HepG2 (cell line): Measurements from ENCODE around the gene NUDT6. TPM values are rescaled to one million over a fixed set of nuclear protein-coding genes. Genes with fewer than 3 reads are reported as not detected.

Experiments
- ATAC-seq: fragments of 200-7000 bp; cut with Tn5 transposase; 3 replicates; pipeline ENCODE4 v1.9.1; 2020; ENCODE audit warnings: mild to moderate bottlenecking, moderate library complexity
- BruUV-seq: library from RNA; stranded (reverse); fragments of 400-500 nt; replicated peaks from 2 replicates; lab custom pipeline; 2021; lab: Mats Ljungman, UMichigan
- CTCF ChIA-PET: fragments of 300-600 bp; formaldehyde crosslinking; extraction: SDS; loops from one replicate; lab custom pipeline; 2021; ENCODE audit warnings: low total read pairs, inconsistent platforms, low intra/inter-chr PET ratio; lab: Yijun Ruan, JAX
- POLR2A ChIA-PET: fragments of 350-600 bp; sonication (Branson Sonifier 250); formaldehyde crosslinking; loops from one replicate; lab custom pipeline; 2020; ENCODE audit warnings: antibody characterized with exemption, inconsistent platforms; lab: Yijun Ruan, JAX
- DNase-seq: peaks from one replicate; pipeline ENCODE4 v3.0.0-alpha.2; 2015; ENCODE audit warnings: low spot score
- FAIRE-seq: peaks from 3 replicates; lab custom pipeline; 2011; peaks lifted over from hg19 to GRCh38; lab: Jason Lieb, UNC
- H2AFZ ChIP-seq: one replicate; pipeline ENCODE4 v1.6.1; 2011; ENCODE audit warnings: low read length, inconsistent platforms
- H3K27ac ChIP-seq: fragments of 300-600 bp; 3 replicates; pipeline ENCODE4 v1.8.0; 2011; ENCODE audit warnings: mixed run types, mild to moderate bottlenecking, mixed read lengths, low read length, inconsistent platforms; ENCODE audit not compliant: insufficient read depth; ENCODE audit errors: extremely low read length
- H3K27me3 ChIP-seq, 2 experiments: fragments of 200-600 bp in 1 of 2; 2 replicates in 1 of 2; 3 replicates in 1 of 2; pipeline versions ENCODE4 v1.6.0 to v1.8.0; 2011; ENCODE audit warnings: low read length in 2 of 2, mild to moderate bottlenecking in 2 of 2, moderate library complexity in 2 of 2, inconsistent platforms in 1 of 2; ENCODE audit not compliant: insufficient read depth in 2 of 2, control insufficient read depth in 1 of 2
- H3K36me3 ChIP-seq, 2 experiments: fragments of 200-600 bp in 1 of 2; replicated peaks in 1 of 2; 2 replicates in 1 of 2; 3 replicates in 1 of 2; pipeline versions ENCODE4 v1.5.1 to v1.8.0; 2011; ENCODE audit warnings: low read length in 2 of 2, inconsistent platforms in 1 of 2; ENCODE audit not compliant: insufficient read depth in 2 of 2, control insufficient read depth in 1 of 2
- H3K4me1 ChIP-seq: 2 replicates; pipeline ENCODE4 v1.5.1; 2012; ENCODE audit warnings: low read length, inconsistent platforms; ENCODE audit not compliant: insufficient read depth
- H3K4me2 ChIP-seq: 2 replicates; pipeline ENCODE4 v1.6.0; 2011; ENCODE audit warnings: low read depth, low read length, inconsistent platforms
- H3K4me3 ChIP-seq, 3 experiments: fragments of 200-600 bp in 1 of 3; sonication (generic), shearing (Covaris generic) in 1 of 3; replicated peaks in 1 of 3; 2 replicates each; pipeline ENCODE4 v1.5.1; 2011 to 2016; ENCODE audit warnings: low read length in 3 of 3, inconsistent platforms in 2 of 3, low read depth in 2 of 3, mild to moderate bottlenecking in 2 of 3, control low read depth in 1 of 3, mixed read lengths in 1 of 3; ENCODE audit not compliant: insufficient read depth in 1 of 3
- H3K79me2 ChIP-seq: one replicate; pipeline ENCODE4 v1.6.1; 2011; ENCODE audit warnings: low read length, inconsistent platforms; ENCODE audit not compliant: insufficient read depth
- H3K9ac ChIP-seq: 2 replicates; pipeline ENCODE4 v1.6.0; 2011; ENCODE audit warnings: mild to moderate bottlenecking, low read depth, low read length, inconsistent platforms; ENCODE audit not compliant: insufficient read depth
- H3K9me3 ChIP-seq: 2 replicates; pipeline ENCODE4 v1.5.1; 2012; ENCODE audit warnings: mild to moderate bottlenecking, low read length
- H4K20me1 ChIP-seq: 2 replicates; pipeline ENCODE4 v1.6.0; 2011; ENCODE audit warnings: inconsistent platforms, mild to moderate bottlenecking, low read length, moderate library complexity; ENCODE audit not compliant: insufficient read depth
- ATF1 ChIP-seq: IDR thresholded peaks from 2 replicates; pipeline ENCODE4 v1.6.1; 2016; ENCODE audit warnings: mild to moderate bottlenecking, control low read depth
- CSRNP2 ChIP-seq: sonication (generic); formaldehyde crosslinking; conservative IDR thresholded peaks from 2 replicates; pipeline ENCODE4 v1.8.0; 2022; ENCODE audit warnings: low read depth, missing genetic modification reagents
- SP5 ChIP-seq: IDR thresholded peaks from 2 replicates; pipeline ENCODE4 v1.6.1; 2016; ENCODE audit warnings: low read depth, borderline replicate concordance
- TARDBP ChIP-seq: sonication (generic); formaldehyde crosslinking; IDR thresholded peaks from 2 replicates; pipeline ENCODE4 v1.8.0; 2022; ENCODE audit warnings: mild to moderate bottlenecking, missing genetic modification reagents
- XRCC5 ChIP-seq: fragments of 200-400 bp; formaldehyde crosslinking; optimal IDR thresholded peaks from 2 replicates; pipeline ENCODE3; 2017; ENCODE audit warnings: mild to moderate bottlenecking, low read length
- ZBTB8A ChIP-seq: sonication (generic); formaldehyde crosslinking; IDR thresholded peaks from 2 replicates; pipeline ENCODE4 v1.4.0; 2020; ENCODE audit warnings: mild to moderate bottlenecking, low read depth, missing genetic modification reagents, borderline replicate concordance
- WGBS: methylation state at CpG from one replicate; pipeline ENCODE4 v1.1.6; 2017; ENCODE audit warnings: low lambda C conversion rate; 5-methylcytosine and 5-hydroxymethylcytosine counted together
- in situ Hi-C: cut with HindIII; loops from 2 replicates; pipeline ENCODE4 v1.10.0; 2017; ENCODE audit warnings: low pct_unique_long_range_greater_than_20kb; ENCODE audit not compliant: extremely low pct_ligation_motif_present
- intact Hi-C: fragments of 100-400 bp; cut with micrococcal nuclease; formaldehyde crosslinking; loops from one replicate; pipeline ENCODE4 v1.10.0; 2022; ENCODE audit not compliant: unreplicated experiment
- polyA plus RNA-seq, 8 experiments: library from polyadenylated mRNA; depleted of rRNA in 3 of 8; stranded (reverse) in 7 of 8; unstranded in 1 of 8; fragments of >200 nt; fragmentation: Illumina TruSeq in 4 of 8; extraction: Trizol in 4 of 8; gene quantifications; 2 replicates each; pipeline versions ENCODE4 v1.2.1 to v1.2.3, GENCODE V29; 2011 to 2016; ENCODE audit warnings: low read depth in 4 of 8, missing spikeins in 1 of 8, mixed read lengths in 1 of 8; ENCODE audit not compliant: insufficient read depth in 1 of 8
- total RNA-seq, 5 experiments: library from RNA; depleted of rRNA; stranded (reverse); fragments of >200 nt; fragmentation: Illumina TruSeq; extraction: Trizol; gene quantifications; 2 replicates each; pipeline ENCODE4 v1.2.3, GENCODE V29; 2016; ENCODE audit warnings: low read depth in 1 of 5
- TF ChIP-seq, protein P1 (sequence below), 2 experiments: sonication (generic) in 1 of 2; formaldehyde crosslinking in 1 of 2; IDR thresholded peaks; 2 replicates each; pipeline versions ENCODE4 v1.4.0 to v1.6.1; 2018 to 2020; ENCODE audit warnings: missing genetic modification reagents in 2 of 2, borderline replicate concordance in 1 of 2, low read depth in 1 of 2, mild to moderate bottlenecking in 1 of 2, missing biosample characterization in 1 of 2

The NUDT6 gene
- total and polyA plus RNA-seq, 2 of the 13 experiments (the other 11 are each of a cell fraction or from before 2014, with no cell fraction given) = 4.8 to 8.3 TPM

DNA sequence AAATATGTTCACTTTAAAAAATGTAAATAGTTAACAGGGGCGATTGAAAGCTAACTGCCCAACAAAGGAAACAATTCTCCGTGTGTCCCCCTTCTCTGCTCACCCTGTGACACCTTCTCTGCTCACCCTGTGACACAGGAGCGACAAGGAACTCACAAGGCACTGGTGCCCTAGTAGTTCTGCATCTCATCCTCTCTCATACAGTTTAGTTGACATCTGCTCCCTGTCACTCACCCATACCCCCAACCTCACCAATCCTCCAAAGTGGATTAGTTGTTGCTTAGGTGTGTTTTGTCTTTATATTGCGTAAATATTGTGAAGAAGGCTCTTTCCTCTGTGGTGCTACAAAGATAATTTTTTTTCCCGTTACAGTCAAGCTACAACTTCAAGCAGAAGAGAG is 46.4 kb downstream of the NUDT6 start:
- CTCF ChIA-PET = no interaction called here
- intact Hi-C loops = no loop called here
- TF ChIP-seq ZBTB8A (CRISPR knock-in tag) (no peak), CSRNP2 (CRISPR knock-in tag) (no peak), SP5 (no peak), ATF1 (CRISPR knock-in tag) (no peak), XRCC5 (no peak), TARDBP (CRISPR knock-in tag) (no peak)
- TF ChIP-seq, protein P1, sequence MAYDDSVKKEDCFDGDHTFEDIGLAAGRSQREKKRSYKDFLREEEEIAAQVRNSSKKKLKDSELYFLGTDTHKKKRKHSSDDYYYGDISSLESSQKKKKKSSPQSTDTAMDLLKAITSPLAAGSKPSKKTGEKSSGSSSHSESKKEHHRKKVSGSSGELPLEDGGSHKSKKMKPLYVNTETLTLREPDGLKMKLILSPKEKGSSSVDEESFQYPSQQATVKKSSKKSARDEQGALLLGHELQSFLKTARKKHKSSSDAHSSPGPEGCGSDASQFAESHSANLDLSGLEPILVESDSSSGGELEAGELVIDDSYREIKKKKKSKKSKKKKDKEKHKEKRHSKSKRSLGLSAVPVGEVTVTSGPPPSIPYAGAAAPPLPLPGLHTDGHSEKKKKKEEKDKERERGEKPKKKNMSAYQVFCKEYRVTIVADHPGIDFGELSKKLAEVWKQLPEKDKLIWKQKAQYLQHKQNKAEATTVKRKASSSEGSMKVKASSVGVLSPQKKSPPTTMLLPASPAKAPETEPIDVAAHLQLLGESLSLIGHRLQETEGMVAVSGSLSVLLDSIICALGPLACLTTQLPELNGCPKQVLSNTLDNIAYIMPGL (CRISPR knock-in tag; IDR thresholded peaks at IDR 0.05; ENCODE audit: borderline replicate concordance in 1 of 2, low read depth in 1 of 2) = no peak
- TF ChIP-seq, all 625 proteins: peak for 0

More for the DNA sequence above, 46.4 kb downstream of the NUDT6 start:
- Histone ChIP-seq H3K4me1 (peaks cover 6% of the 10 kb centered on the region; the same call in 1 of the 2 replicates), H3K9ac (no peak overlapping the region), H2AFZ (no peak overlapping the region), H3K9me3 (peaks cover 6% of the 10 kb centered on the region), H3K4me3 (no peak overlapping the region), H4K20me1 (no peaks in the 10 kb centered on the region), H3K79me2 (no peaks in the 10 kb centered on the region), H3K4me2 (no peak overlapping the region), H3K36me3 (no peaks in the 10 kb centered on the region), H3K27ac (no peak overlapping the region), H3K27me3 (no peaks in the 10 kb centered on the region)
- in situ Hi-C loops = no loop called here
- no peak for ATAC-seq
- no TSS peak for BruUV-seq
- no peak for FAIRE-seq
- DNase-seq = no peak
- WGBS = 81% methylated on average over 5 of the region's 5 CpGs
- POLR2A ChIA-PET = no interaction called here
